Endodermal cell (in vitro differentiated cells): ENCODE results near the gene TRABD2B. TPM values are rescaled to one million over a fixed set of nuclear protein-coding genes. Genes with fewer than 3 reads are reported as not detected.

Experiments used
- DNase-seq: peaks from one replicate; pipeline ENCODE4 v3.0.0-alpha.2; 2017
- H3K27ac ChIP-seq: 2 replicates; pipeline ENCODE4 v1.5.1; 2013; ENCODE audit warnings: mild to moderate bottlenecking, low read depth, low read length, moderate library complexity
- H3K27me3 ChIP-seq: 2 replicates; pipeline ENCODE4 v1.6.1; 2013; ENCODE audit warnings: mild to moderate bottlenecking, low read length, moderate library complexity; ENCODE audit not compliant: insufficient read depth, control insufficient read depth, poor library complexity, severe bottlenecking
- H3K36me3 ChIP-seq: 2 replicates; pipeline ENCODE4 v1.7.0; 2013; ENCODE audit warnings: mild to moderate bottlenecking, low read length, moderate library complexity; ENCODE audit not compliant: control insufficient read depth, insufficient read depth
- H3K4me1 ChIP-seq: one replicate; pipeline ENCODE4 v1.7.0; 2013; ENCODE audit warnings: low read length; ENCODE audit not compliant: control insufficient read depth, insufficient read depth
- H3K4me3 ChIP-seq: 2 replicates; pipeline ENCODE4 v1.5.1; 2013; ENCODE audit warnings: mild to moderate bottlenecking, low read length, moderate library complexity
- H3K9ac ChIP-seq: 2 replicates; pipeline ENCODE4 v1.6.1; 2013; ENCODE audit warnings: mild to moderate bottlenecking, low read length, moderate library complexity; ENCODE audit not compliant: poor library complexity, severe bottlenecking; ENCODE audit errors: extremely low read depth
- H3K9me3 ChIP-seq: 2 replicates; pipeline ENCODE4 v1.6.1; 2013; ENCODE audit warnings: mild to moderate bottlenecking, low read length, moderate library complexity; ENCODE audit not compliant: control insufficient read depth
- H3K27ac Mint-ChIP-seq: 2 replicates; pipeline ENCODE4 v1.8.0; 2020; ENCODE audit warnings: mixed read lengths
- H3K27me3 Mint-ChIP-seq: 2 replicates; pipeline ENCODE4 v1.8.0; 2021; ENCODE audit warnings: mild to moderate bottlenecking, mixed read lengths; ENCODE audit not compliant: insufficient read depth
- H3K36me3 Mint-ChIP-seq: 2 replicates; pipeline ENCODE4 v1.8.0; 2020; ENCODE audit warnings: low read depth, mixed read lengths
- H3K4me1 Mint-ChIP-seq: 2 replicates; pipeline ENCODE4 v1.8.0; 2020; ENCODE audit warnings: mixed read lengths
- H3K4me3 Mint-ChIP-seq: 2 replicates; pipeline ENCODE4 v1.8.0; 2020; ENCODE audit warnings: mild to moderate bottlenecking, moderate library complexity, mixed read lengths
- H3K9me3 Mint-ChIP-seq: 2 replicates; pipeline ENCODE4 v1.8.0; 2020; ENCODE audit warnings: mild to moderate bottlenecking, mixed read lengths
- CTCF ChIP-seq: fragments of 200-600 bp; sonication (generic); conservative IDR thresholded peaks from 2 replicates; pipeline ENCODE4 v1.5.0; 2021; ENCODE audit warnings: antibody characterized with exemption, mild to moderate bottlenecking
- WGBS, 2 experiments: methylation state at CpG; one replicate each; pipeline versions ENCODE4 v1.1.5 to v1.1.7; 2013; ENCODE audit warnings: missing lambda C conversion rate in 2 of 2, mixed read lengths in 1 of 2; ENCODE audit not compliant: insufficient coverage in 1 of 2, insufficient read length in 1 of 2; 5-methylcytosine and 5-hydroxymethylcytosine counted together
- total RNA-seq, 2 donors: library from RNA; stranded (reverse); fragmentation: NEBNext Ultra II Directional in 1 of 2; extraction: Animal tissue kit (Norgen Biotek cat#: 25700) in 1 of 2; gene quantifications; 2 replicates in 1 of 2; 3 replicates in 1 of 2; pipeline ENCODE4 v1.2.1, GENCODE V29; 2021

TRABD2B gene
- total RNA-seq, 2 donors from 2014 or later = 24.4 to 28.0 TPM

GRCh38 chr1:47818682-47819573, 178.3 kb downstream of the TRABD2B start:
- Mint-ChIP-seq H3K27ac (no peak overlapping the region), H3K4me1 (no peaks in the 10 kb centered on the region), H3K36me3 (no peaks in the 10 kb centered on the region), H3K27me3 (no peaks in the 10 kb centered on the region), H3K4me3 (no peak overlapping the region), H3K9me3 (no peaks in the 10 kb centered on the region)
- Histone ChIP-seq H3K4me3 (no peak overlapping the region), H3K4me1 (no peaks in the 10 kb centered on the region), H3K36me3 (peaks cover 15% of the 10 kb centered on the region), H3K9ac (no peak overlapping the region), H3K9me3 (no peaks in the 10 kb centered on the region), H3K27ac (no peak overlapping the region), H3K27me3 (no peaks in the 10 kb centered on the region)
- WGBS, 2 experiments = 90 to 98% methylated on average over 12 to 20 of the region's 20 CpGs
- DNase-seq = no peak
- no peak for TF ChIP-seq CTCF

GRCh38 chr1:47817861-47818260, 179.3 kb downstream of the TRABD2B start:
- DNase-seq = no peak
- Histone ChIP-seq H3K9me3 (no peaks in the 10 kb centered on the region), H3K36me3 (peaks cover 15% of the 10 kb centered on the region), H3K27ac (no peak overlapping the region), H3K4me3 (no peak overlapping the region), H3K27me3 (no peaks in the 10 kb centered on the region), H3K4me1 (no peaks in the 10 kb centered on the region), H3K9ac (no peak overlapping the region)
- H3K36me3 Mint-ChIP-seq = no peaks in the 10 kb centered on the region
- TF ChIP-seq CTCF = no peak
- no peak overlapping the region for H3K4me3 Mint-ChIP-seq
- H3K4me1 Mint-ChIP-seq = no peaks in the 10 kb centered on the region
- H3K9me3 Mint-ChIP-seq = no peaks in the 10 kb centered on the region
- no peak overlapping the region for H3K27ac Mint-ChIP-seq
- 93 to 97% methylated on average over 14 to 15 of the region's 15 CpGs for whole genome bisulfite sequencing, 2 experiments
- H3K27me3 Mint-ChIP-seq = no peaks in the 10 kb centered on the region

GRCh38 chr1:47816325-47817071, 180.7 kb downstream of the TRABD2B start:
- no peak for DNase-seq
- Histone ChIP-seq H3K27ac (no peak overlapping the region), H3K9me3 (no peaks in the 10 kb centered on the region), H3K4me1 (no peaks in the 10 kb centered on the region), H3K9ac (no peak overlapping the region), H3K27me3 (no peaks in the 10 kb centered on the region), H3K36me3 (peaks cover 25% of the 10 kb centered on the region), H3K4me3 (no peak overlapping the region)
- Mint-ChIP-seq H3K27ac (no peak overlapping the region), H3K4me3 (no peak overlapping the region), H3K36me3 (no peaks in the 10 kb centered on the region), H3K9me3 (no peaks in the 10 kb centered on the region), H3K4me1 (no peaks in the 10 kb centered on the region), H3K27me3 (no peaks in the 10 kb centered on the region)
- WGBS, 2 experiments = 91 to 94% methylated on average over 4 to 5 of the region's 5 CpGs
- no peak for TF ChIP-seq CTCF
